ENCODE data around the gene APBB2. TPM values are rescaled to one million over a fixed set of nuclear protein-coding genes. Genes with fewer than 3 reads are reported as not detected.

APBB2 gene
- total and polyA plus RNA-seq, 8 donors = 4.7 to 55.4 (median 23.1) TPM

DNA sequence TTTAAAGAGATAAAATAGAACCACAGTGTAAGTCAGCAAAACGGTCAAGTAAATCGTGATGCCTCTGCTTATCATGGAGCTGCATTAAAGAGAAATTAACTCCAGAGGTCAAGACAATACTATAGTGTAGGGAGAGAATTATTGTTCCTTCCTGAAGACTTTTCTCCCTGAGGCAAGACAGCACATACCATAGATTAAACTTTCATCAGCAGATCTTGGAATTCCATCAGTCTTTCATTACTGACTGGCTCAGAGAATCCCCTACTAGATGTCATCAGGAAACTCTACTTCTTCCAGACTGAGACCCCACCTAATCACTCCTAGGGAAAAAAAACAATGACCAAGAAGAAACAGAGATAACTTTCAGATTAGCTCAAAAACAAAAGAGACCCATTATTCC is 333.2 kb downstream of the APBB2 start:
- Histone ChIP-seq H3K4me1 (no peaks in the 10 kb centered on the region), H3K36me3 (peaks cover 3 to 68% (median 35%) of the 10 kb centered on the region in 4 donors), H3K27me3 (no peaks in the 10 kb centered on the region), H3K9me3 (no peaks in the 10 kb centered on the region), H3K4me3 (no peak overlapping the region), H3K27ac (no peak overlapping the region)
- DNase-seq = no peak
- TF ChIP-seq EP300 (IDR thresholded peaks at IDR 0.05) (no peak), POLR2A (IDR thresholded peaks at IDR 0.05) (no peak), POLR2AphosphoS5 (IDR thresholded peaks at IDR 0.05) (no peak)
- TF ChIP-seq, protein P1, sequence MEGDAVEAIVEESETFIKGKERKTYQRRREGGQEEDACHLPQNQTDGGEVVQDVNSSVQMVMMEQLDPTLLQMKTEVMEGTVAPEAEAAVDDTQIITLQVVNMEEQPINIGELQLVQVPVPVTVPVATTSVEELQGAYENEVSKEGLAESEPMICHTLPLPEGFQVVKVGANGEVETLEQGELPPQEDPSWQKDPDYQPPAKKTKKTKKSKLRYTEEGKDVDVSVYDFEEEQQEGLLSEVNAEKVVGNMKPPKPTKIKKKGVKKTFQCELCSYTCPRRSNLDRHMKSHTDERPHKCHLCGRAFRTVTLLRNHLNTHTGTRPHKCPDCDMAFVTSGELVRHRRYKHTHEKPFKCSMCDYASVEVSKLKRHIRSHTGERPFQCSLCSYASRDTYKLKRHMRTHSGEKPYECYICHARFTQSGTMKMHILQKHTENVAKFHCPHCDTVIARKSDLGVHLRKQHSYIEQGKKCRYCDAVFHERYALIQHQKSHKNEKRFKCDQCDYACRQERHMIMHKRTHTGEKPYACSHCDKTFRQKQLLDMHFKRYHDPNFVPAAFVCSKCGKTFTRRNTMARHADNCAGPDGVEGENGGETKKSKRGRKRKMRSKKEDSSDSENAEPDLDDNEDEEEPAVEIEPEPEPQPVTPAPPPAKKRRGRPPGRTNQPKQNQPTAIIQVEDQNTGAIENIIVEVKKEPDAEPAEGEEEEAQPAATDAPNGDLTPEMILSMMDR (IDR thresholded peaks at IDR 0.05) = no peak
- 78 to 90% (median 80%) methylated on average over 2 of the region's 2 CpGs for WGBS, 5 donors
- intact Hi-C loops (cut with DNase I; ENCODE audit: low total_unique reads) = no loop called here

DNA sequence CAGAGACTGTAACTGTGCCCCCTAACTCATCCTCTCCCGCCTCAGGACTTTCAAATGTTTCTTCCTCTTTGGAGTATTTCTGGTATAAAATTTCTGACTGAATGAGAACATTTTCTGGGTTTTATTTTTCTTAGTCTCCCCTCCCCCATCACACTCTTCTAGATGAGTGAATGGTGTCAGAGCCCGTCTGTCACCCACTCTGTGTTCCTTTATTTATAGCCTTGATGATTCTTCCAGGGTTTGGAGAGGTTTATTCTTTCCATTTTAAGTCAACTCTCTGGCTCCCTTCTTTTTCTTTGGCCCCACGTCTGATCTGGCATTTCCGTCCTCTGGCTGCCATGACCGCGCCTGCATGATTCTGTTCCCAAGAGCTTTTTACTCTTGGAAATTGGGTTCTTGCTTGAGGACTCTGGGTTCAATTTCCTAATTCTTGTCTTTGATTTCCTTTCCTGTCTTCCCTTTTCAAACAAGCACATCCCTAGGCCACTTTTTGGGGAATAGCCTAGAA is 335.7 kb downstream of the APBB2 start:
- TF ChIP-seq, protein P1 (IDR thresholded peaks at IDR 0.05) = no peak
- TF ChIP-seq POLR2AphosphoS5 (IDR thresholded peaks at IDR 0.05) (no peak), EP300 (IDR thresholded peaks at IDR 0.05) (no peak), POLR2A (IDR thresholded peaks at IDR 0.05) (no peak)
- no peak for DNase-seq
- Histone ChIP-seq H3K36me3 (peaks cover 3 to 63% (median 28%) of the 10 kb centered on the region in 4 donors), H3K4me1 (no peaks in the 10 kb centered on the region), H3K27ac (no peak overlapping the region), H3K4me3 (no peak overlapping the region), H3K9me3 (no peaks in the 10 kb centered on the region), H3K27me3 (no peaks in the 10 kb centered on the region)
- intact Hi-C loops (cut with DNase I; ENCODE audit: low total_unique reads) = no loop called here
- WGBS, 5 donors = 94 to 97% (median 94%) methylated on average over 6 of the region's 6 CpGs

DNA sequence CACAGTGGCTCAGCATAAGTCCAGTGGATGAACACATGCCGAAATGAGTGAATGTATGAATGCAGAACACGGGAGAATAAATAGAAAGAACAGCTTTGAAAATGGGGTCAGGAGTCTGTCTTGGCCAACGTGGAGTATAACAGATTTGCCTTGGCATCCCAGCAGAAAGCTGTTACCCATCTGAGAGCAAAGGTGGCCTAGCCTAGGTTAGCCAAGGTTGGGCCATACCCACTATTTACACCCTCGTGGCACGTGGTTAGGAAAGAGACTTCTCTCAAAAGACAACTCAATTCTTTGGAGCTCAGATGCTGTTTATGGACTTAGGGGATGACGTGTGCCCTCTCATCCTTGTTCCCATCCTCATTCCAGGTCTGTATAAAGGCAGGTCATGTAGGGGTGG is 337.3 kb downstream of the APBB2 start:
- Histone ChIP-seq H3K27me3 (no peaks in the 10 kb centered on the region), H3K4me1 (no peaks in the 10 kb centered on the region), H3K4me3 (no peak overlapping the region), H3K36me3 (peaks cover 3 to 54% (median 21%) of the 10 kb centered on the region in 4 donors), H3K9me3 (no peaks in the 10 kb centered on the region), H3K27ac (no peak overlapping the region)
- DNase-seq = no peak
- 83 to 95% (median 94%) methylated on average over 6 of the region's 6 CpGs for WGBS, 5 donors
- intact Hi-C loops (cut with DNase I; ENCODE audit: low total_unique reads) = no loop called here
- TF ChIP-seq EP300 (IDR thresholded peaks at IDR 0.05) = no peak
- TF ChIP-seq POLR2A (IDR thresholded peaks at IDR 0.05) = no peak
- TF ChIP-seq, protein P1 (IDR thresholded peaks at IDR 0.05) = no peak
- TF ChIP-seq POLR2AphosphoS5 (IDR thresholded peaks at IDR 0.05) = no peak

DNA sequence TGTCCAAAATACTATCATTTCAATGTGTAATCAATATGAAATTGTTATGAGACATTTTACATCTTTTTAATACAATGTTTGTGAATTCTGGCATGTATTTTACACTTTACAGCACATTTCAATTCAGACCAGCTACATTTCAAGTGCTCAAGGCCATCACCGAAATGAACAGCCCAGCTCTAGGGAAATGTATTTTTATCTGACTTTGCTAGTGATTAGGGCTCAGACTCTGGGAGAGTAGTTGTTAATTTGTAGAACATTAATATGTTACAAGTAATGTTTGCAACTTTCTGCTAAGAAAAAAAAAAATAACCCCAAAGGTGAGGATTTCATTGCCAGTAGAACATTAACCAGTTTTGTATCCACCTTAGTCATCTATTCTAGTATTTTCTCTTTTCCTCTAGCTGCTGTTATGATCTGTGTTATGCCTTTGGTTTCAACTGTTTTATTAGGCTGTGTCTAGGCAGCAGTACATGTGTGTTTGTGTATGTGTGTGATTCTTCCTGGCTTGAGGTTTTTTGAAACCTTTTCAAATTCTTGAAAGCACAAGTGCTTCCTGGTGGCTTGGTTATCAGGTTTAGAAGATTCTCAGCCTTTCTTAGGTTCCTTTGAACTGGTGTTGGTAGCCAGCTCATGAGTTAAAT is 338.7 kb downstream of the APBB2 start:
- DNase-seq = no peak
- no peaks in the 10 kb centered on the region for H3K27me3 ChIP-seq
- intact Hi-C loops (cut with DNase I; ENCODE audit: low total_unique reads) = no loop called here
- H3K4me1 ChIP-seq = no peaks in the 10 kb centered on the region
- TF ChIP-seq POLR2A (IDR thresholded peaks at IDR 0.05) = no peak
- no peak for TF ChIP-seq EP300 (IDR thresholded peaks at IDR 0.05)
- TF ChIP-seq, protein P1 (IDR thresholded peaks at IDR 0.05) = no peak
- TF ChIP-seq POLR2AphosphoS5 (IDR thresholded peaks at IDR 0.05) = no peak
- H3K9me3 ChIP-seq = no peaks in the 10 kb centered on the region
- H3K4me3 ChIP-seq = no peak overlapping the region
- WGBS, 5 donors = 33 to 91% (median 84%) methylated on average over 1 of the region's 1 CpG
- H3K36me3 ChIP-seq = peaks cover 3 to 47% (median 9%) of the 10 kb centered on the region in 4 donors
- H3K27ac ChIP-seq = no peak overlapping the region
